Fibroblast of the conjunctiva (primary cell): ENCODE results near the gene SRL.

Experiments used
- DNase-seq: peaks from one replicate; pipeline ENCODE4 v3.0.0-alpha.2; 2010; ENCODE audit warnings: low read depth

The SRL gene

GRCh38 chr16:4200781-4201137 is 41.1 kb downstream of the SRL start:
- no peak for DNase-seq

- no peak for DNase-seq
Measured at GRCh38 chr16:4200000-4200780, 41.7 kb downstream of the SRL start.

GRCh38 chr16:4198816-4199215 is 43.1 kb downstream of the SRL start:
- no peak for DNase-seq

- no peak for DNase-seq
Measured at GRCh38 chr16:4194661-4195060, 47.2 kb downstream of the SRL start.

GRCh38 chr16:4193920-4194319 is 48.0 kb downstream of the SRL start:
- no peak for DNase-seq

- no peak for DNase-seq
Measured at GRCh38 chr16:4192206-4192605, 49.7 kb downstream of the SRL start.

- no peak for DNase-seq
Measured at GRCh38 chr16:4190712-4191333, 51.1 kb downstream of the SRL start.

GRCh38 chr16:4190086-4190485 is 51.8 kb downstream of the SRL start:
- no peak for DNase-seq

GRCh38 chr16:4184038-4184702 is 57.7 kb downstream of the SRL start:
- no peak for DNase-seq

GRCh38 chr16:4183237-4184037 is 58.4 kb downstream of the SRL start:
- peak; percentile 92 for DNase-seq

GRCh38 chr16:4182581-4183236 is 59.2 kb downstream of the SRL start:
- DNase-seq = no peak

- no peak for DNase-seq
Measured at GRCh38 chr16:4180511-4180910, 61.4 kb downstream of the SRL start.

- no peak for DNase-seq
Measured at GRCh38 chr16:4179763-4180260, 62.1 kb downstream of the SRL start.

- DNase-seq = peak; percentile 31
Measured at GRCh38 chr16:4179020-4179419, 62.9 kb downstream of the SRL start.

- no peak for DNase-seq
Measured at GRCh38 chr16:4178468-4179010, 63.3 kb downstream of the SRL start.

- DNase-seq = no peak
Measured at GRCh38 chr16:4176906-4177417, 64.9 kb downstream of the SRL start.

GRCh38 chr16:4175849-4176248 is 66.0 kb downstream of the SRL start:
- DNase-seq = no peak

GRCh38 chr16:4172070-4172469 is 69.8 kb downstream of the SRL start:
- no peak for DNase-seq

- DNase-seq = no peak
Measured at GRCh38 chr16:4169415-4169814, 72.5 kb downstream of the SRL start.

GRCh38 chr16:4166821-4167220 is 75.1 kb downstream of the SRL start:
- no peak for DNase-seq
